NOMO-1 (cell line): ENCODE data around the gene GALR3.

Experiments used
- DNase-seq, 2 experiments: peaks; one replicate each; lab custom pipeline; 2025; ENCODE audit not compliant: unreplicated experiment in 2 of 2; lab: John Stamatoyannopoulos, UW

Gene GALR3

DNA sequence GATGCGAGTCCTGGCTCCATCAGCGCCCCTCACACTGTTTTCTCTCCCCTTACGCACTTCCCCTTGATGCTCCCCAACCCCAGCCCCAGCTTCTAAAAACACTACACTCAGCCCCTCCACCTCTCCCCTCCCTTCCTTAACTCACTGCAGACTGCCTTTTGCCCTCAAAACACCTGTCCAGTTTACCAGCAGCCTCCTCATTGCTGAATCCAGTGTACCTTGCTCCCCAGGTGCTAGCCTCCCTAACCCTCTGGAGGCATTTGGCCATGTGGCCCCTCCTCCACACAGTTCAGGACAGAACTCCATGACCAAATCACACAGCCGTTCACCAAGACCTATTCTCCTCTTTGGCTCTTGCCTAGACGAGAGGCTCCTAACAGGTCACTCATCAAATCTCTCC is 2.8 kb upstream of the GALR3 start:
- DNase-seq: no peak

DNA sequence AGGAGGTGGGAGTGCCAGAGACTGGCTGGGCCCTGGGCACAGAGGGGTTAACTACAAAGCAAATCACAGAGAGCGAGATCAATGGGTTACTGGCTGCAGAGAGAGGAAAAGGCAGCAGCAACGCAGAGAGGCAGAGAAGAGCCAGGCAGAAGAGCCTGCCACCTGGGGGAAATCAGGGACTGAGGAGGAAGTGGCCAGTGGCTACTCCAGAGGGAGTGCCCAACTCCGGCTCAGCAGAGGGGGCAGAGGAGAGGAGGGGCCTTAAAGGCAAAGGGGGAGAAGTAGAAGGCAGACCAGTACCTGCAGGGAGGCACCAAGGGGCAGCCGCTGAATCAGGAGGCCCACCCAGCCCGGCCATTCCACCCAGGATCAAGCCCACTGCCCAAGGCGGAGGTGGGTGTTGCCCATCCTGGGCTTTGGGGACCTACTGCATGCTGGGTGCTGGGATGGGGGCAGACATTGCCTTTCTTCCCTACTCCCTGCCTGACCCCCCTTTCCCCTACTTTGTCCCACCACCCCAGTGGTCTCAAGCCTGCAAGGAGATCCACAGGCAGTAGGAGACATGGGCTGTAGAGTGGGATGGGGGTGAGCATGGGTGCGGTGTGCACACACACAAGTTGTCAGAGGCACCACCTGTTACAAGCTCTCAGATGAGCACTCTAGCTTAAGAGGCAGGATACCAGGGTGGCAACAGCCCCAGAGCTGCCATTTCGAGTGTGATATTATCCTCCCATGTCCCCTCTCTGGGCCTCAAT is 926 bp upstream of the GALR3 start:
- DNase-seq: no peak

DNA sequence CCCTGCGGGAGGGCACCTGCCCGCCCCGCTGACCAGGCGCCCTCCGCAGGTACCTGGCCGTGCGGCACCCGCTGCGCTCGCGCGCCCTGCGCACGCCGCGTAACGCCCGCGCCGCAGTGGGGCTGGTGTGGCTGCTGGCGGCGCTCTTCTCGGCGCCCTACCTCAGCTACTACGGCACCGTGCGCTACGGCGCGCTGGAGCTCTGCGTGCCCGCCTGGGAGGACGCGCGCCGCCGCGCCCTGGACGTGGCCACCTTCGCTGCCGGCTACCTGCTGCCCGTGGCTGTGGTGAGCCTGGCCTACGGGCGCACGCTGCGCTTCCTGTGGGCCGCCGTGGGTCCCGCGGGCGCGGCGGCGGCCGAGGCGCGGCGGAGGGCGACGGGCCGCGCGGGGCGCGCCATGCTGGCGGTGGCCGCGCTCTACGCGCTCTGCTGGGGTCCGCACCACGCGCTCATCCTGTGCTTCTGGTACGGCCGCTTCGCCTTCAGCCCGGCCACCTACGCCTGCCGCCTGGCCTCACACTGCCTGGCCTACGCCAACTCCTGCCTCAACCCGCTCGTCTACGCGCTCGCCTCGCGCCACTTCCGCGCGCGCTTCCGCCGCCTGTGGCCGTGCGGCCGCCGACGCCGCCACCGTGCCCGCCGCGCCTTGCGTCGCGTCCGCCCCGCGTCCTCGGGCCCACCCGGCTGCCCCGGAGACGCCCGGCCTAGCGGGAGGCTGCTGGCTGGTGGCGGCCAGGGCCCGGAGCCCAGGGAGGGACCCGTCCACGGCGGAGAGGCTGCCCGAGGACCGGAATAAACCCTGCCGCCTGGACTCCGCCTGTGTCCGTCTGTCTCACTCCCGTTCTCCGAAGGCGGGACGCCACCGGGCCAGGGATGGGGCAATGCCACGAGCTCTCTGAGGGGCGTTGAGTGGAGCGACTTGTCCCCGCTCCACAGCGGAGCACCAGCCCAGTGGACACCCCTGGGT is 1.8 kb downstream of the GALR3 start:
- peak; percentile 31 to 52 for DNase-seq

DNA sequence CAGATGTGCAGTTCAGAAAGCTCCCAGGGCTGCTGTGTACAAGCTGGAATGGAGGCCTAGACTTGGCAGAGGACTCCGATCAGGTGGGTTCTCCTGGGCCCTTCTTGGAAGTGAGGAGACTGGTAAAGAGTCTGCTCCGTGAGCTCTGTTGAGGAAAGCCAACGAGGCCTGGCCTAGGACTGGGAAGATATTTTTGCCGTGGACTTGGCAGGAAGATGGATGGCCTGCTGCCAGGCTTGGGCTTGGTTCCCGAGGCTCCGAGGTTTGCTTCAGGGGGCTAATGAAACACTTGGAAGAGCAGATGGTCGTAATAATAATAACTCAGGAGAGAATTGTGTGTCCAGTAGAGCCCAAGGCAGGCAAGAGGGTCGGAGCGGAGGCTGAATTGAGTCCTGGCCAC is 3.9 kb downstream of the GALR3 start:
- DNase-seq: no peak

DNA sequence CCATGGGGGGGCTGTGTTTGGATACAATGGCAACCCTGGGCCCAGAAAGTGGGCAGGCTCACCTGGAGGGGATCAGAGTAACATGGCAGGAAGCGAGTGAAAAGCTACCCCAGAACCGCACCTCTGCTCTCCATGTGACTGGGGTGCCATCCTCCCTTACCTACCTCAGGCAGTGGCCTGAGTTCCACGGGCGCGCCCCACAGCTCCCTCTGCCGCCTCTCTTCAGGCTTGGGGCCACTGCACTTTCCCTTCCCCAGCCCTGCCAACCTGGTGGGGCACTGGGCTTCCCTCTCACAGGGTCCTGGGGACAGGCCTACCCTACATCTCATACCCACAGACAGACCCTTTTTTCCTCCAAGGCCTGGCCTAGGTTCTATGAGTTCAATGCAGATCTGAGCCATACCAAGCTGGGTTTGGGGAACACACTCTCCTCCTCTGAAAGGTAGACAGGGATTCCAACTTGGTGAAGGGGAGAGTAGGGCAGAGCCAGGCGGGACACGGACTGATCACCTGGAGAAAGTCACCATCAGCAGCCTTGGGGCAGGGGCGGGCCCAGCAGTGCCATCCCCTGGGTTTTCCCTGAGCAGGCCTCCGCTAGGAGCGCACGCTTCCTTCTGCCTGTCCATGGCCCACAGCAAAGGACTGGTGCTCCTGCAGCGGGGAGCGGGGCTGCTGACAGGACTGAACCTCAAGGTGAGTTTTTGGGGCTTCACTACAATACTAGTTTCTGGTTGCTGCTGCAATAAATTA is 7.1 kb downstream of the GALR3 start:
- no peak for DNase-seq

DNA sequence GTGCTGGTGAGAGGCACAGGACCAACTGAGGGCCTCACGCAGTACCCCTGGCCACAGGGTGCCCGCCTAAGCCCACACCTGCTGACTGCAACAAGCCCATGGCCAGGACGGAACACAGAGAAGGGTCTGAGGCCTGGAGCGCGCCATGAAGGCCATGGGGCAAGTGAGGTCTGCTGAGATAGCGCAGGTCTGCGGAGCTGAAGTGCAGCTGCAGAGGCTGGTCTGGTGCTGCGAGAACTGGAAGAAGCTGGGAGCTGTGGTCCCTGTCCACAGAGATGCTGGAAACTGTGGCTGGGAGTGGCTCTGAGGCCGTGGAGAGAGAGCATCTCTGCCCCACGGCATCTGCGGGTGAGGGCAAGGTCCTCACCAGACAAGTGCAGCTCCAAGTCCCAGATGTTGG is 8.3 kb downstream of the GALR3 start:
- no peak for DNase-seq

DNA sequence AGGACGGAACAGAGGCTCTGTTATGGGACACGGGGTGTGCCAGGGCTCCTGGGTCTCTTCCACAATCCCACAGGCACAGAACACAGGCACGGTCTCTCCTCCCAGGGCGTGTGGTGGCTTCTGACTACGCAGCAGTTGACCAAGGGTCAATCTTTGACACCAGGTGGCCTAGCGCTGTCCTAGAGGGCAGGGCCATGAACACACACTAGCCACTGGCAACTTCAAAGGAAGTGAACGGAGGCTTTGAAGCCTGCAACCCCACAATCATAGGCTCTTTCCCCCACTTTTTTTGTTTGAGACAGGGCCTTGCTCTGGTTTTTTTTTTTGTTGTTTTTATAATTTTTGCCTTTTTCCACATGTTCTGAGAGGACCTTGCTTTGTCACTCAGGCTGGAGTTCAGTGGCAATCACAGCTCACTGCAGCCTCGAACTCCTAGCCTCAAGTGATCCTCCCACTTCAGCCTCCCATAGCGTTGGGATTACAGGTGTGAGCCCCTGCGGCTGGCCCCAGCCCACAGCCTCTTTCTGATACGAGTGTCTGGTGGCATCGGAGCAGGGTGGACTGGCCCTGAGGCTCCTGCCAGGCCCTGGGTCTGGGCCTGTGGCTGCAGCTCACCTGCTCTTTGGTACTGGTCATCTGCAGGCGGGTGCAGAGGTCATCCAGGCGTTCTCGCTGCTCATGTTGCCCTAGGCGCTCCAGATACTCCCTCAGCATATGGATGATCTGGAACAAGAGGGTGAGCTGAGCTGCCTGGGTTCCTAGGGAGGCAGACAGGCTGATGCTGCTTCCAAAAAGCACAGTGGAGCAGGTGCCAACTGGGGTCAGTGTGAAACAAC is 9.1 kb downstream of the GALR3 start:
- DNase-seq: no peak

DNA sequence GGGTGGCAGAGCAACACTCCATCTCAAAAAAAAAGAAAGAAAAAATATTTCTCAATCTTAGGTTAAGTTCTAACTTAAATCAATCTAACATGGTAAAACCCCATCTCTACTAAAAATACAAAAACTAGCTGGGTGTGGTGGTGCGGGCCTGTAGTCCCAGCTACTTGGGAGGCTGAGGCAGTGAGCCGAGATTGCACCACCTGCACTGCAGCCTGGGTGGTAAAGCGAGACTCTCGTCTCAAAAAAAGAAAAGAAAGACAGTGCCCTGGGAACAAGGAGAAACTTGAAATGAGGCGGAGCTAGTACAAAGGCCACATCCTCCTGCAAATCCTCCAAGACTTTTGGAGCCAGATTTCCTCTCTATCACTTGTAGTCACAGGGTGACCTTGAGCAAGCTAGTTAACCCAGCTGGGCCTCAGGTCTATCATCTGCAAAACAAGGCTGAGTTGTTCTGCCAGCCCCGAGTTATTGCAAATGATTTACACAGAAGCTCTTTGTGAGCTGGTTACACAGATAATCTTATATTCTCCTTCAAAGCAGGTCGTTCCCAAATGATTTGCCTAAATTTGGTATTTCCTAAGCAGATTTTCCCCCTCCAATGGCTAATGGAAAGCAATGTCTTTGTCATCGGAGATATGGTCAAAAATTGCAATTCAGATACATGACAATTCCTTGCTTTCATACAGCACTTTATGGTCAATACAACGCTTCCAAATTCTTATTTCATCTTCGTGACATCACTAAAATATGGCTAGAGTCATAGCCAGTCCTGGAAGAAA is 19.0 kb downstream of the GALR3 start:
- DNase-seq: no peak

DNA sequence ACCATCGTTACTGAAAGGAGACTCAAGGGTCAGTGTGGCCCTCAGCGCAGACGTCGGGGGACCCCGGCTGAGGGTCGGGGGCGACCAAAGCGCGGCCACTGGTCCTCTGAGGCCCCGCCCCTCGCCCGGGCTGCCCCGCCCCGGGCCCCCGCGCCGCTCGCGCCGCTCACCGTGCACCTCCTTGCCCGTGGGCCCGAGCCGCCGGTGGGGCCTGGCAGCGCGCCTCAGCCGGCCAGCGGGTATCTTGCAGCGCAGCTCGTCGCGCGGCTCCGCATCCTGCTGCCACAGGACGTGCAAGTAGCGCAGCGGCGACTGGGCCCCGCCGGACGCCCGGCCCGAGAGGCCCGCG is 20.5 kb downstream of the GALR3 start:
- DNase-seq: peak in 1 of 2 experiments; percentile 25

DNA sequence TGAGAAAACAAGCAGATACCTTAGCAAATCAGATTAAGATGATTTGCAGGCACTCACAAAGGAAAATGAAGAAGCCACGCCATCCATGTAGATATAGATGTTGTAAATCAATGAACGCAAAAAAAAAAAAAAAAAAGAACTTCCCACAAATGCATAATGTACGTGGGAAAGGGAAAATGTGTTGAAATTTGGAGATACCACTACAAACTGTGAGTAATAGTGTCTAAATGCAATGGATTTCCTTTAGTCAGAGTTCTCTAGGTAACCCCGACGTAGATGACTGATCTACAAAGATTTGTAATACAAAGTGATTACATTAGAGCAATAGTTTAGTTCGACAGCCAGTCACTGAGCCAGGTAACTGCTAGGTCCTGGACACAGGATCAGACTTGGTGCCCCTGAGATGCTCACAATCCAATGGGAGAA is 21.7 kb downstream of the GALR3 start:
- DNase-seq: no peak

DNA sequence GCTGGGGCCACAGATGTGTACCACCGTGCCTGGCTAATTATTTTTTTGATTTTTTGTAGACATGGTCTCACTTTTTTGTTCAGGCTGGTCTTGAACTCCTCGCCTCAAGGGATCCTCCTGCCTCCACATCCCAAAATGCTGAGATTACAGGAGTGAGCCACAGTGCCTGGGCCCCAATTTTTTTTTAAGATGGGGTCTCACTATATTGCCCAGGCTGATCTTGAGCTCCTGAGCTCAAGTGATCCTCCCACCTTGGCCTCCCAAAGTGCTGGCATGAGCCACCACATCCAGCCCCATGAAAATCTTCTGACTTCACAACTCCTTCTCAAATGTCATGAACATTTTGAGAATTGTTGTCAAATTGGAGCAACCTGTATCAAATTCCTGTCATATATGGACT is 23.3 kb downstream of the GALR3 start:
- no peak for DNase-seq

DNA sequence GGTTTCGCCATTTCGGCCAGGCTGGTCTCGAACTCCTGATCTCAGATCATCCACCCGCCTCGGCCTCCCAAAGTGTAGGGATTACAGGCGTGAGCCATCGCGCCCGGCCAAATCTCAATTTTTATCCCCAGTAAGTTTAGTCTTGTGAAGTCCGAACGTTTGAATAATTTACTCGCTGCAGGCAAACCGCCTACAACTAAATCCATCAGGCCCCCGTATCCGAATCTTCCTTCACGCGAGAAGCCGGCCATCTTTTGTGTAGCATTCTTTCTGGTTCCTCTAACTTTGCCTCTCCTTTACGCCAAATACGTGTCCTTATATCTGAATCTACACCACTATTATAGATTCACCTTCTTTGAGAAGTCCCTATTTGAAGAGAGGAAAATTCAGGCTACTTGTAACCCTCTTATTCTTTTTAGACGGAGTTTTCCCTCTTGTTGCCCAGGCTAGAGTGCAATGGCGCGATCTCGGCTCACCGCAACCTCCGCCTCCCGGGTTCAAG is 25.5 kb downstream of the GALR3 start:
- peak; percentile 16 to 52 for DNase-seq

DNA sequence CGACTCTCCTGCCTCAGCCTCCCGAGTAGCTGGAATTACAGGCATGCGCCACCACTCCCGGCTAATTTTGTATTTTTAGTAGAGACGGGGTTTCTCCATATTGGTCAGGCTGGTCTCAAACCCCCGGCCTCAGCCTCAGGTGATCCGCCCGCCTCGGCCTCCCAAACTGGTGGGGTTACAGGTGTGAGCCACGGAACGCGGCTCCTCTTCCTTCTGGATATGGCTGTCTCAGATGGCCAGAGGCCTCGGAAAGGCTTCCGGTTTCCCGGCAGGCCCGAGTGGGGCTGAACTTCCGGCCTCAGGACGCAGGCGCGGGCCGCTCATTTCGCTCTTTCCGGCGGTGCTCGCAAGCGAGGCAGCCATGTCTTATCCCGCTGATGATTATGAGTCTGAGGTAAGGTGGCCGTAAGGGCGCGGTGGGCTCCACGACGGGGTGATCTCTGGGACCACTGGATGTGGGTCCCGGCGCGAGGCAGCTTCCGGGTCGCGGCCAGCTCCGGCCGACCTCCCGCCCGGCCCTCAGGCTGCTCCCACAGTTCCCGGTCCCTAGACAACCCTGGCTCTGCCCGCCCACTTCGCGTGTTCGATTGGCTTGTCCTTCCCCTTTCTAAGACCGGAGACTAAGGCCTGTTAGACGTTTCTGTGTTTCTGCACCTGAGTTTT is 26.0 kb downstream of the GALR3 start, which contains the start of gene EIF3L:
TSS of gene EIF3L (plus strand) at position 331 of the 663 bp plus-strand sequence. CDS start at position 362, 31 bp downstream.
- DNase-seq: peak; percentile 80 to 91

DNA sequence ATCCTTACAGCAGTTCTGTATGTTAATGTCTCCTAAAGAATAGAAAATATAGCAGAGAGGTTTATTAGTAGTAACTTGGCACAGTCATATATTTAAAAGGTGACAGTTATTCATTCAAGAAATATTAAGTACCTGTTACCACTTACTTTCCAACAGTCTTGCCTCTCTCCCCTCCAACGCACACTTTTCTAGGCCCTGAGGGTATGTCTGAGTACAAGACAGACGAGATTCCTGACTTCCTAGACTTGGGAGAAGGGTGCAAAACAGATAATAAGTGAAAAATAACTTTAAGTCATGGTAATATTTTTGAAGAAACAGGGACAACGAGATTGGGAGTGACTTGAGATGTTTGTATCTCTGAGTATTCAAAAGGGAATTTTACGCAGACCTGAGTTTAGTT is 27.6 kb downstream of the GALR3 start:
- no peak for DNase-seq

DNA sequence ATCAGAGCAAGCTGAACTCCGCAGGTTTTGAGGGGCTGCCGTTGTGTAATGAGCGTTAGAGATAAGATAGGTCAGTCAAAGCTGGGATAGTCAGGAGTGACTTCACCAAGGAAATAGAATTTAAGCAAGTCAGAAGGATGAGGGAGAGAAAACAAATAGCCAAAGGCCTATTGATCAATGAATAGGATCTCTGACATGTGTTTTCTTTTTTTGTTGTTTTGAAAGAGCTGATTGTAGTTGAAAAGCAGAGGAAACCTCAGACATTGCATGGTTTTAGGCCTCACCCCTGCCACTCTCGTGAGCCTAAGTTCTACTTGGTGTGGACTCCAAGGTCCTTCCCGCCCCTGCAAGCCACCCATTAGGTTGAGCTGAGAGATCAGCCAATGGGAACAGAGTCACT is 29.2 kb downstream of the GALR3 start:
- DNase-seq: no peak

DNA sequence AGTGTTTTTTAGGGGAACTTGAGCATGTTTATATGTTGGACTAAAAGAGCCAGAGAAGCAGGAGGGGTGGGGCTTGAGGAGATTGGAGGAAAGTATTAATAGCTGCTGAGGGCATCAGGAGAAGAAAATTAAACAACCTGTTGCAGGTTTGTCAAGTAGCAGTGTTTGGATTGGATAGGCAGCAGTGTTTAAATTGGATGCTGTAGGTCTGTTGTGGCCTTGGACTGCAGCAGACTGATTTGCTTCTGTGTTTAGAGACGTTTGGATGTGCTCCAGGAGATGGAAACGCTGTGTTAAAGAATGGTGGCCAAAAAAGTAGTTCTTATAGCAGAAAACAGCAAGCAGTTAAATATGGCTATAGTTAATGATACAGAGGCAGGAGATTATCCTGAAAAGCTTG is 31.8 kb downstream of the GALR3 start:
- DNase-seq: no peak

DNA sequence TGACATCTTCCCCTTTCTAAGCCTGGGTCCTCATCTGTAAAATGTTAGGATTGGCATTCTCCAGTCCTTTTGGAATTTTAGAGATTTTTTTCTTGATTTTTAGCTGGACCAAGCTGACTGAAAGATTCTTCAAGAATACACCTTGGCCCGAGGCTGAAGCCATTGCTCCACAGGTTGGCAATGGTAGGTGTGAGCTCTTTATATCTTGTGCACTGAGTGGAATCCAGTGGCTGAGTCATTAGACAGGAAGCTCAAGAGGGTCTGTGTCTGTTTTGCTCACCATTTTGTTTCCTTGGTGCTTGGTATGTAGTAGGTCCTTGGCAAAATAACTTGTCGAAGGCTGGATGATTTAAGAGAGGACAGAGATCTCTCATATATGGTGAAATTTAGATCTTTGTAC is 32.3 kb downstream of the GALR3 start:
- no peak for DNase-seq

DNA sequence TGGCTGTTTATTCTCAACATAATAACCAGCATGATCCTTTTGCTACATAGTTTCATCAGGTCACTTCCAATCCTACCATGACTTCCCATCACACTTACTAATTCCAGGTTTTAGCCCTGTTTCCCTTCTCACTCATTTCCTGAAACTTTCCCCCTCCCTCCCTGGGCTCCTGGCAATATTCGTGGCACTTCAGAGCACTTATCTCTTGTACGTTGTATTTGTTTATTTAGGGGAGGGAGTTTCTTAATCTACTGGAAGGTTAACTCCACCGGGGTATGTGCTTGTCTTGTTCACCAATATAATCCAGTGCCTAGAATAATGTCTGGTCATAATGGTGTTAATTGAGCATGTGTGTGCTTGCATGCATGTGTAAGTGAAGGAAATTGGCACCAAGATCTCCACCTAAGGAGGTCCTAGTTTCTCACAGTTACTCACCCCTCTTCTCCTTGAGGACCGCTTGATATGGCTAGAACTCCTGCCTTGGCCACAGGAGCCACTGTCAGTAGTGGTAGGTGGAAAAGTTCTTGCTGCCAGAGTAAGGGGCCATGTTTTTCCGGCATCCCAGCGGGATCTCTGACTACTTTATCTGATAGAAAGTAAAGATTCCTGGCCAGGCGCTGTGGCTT is 37.7 kb downstream of the GALR3 start:
- no peak for DNase-seq
